Activated T-helper 1 cell treated with anti-CD3 and anti-CD28 coated beads, Interleukin-2, amount 50 U/mL, for 16 hours (primary cell): ENCODE data around the gene HTT-AS.
A peak's percentile ranks its signal among the peaks of the same experiment; 100 is the strongest.
"Not testable (repeated sequence)": the region's sequence is repeated elsewhere in the genome, so short reads cannot be mapped to it uniquely, and the experiment has no call there.

Source experiments
- DNase-seq, 2 donors: peaks; one replicate each; pipeline ENCODE4 v3.0.0-alpha.2; 2020; ENCODE audit warnings: low read depth in 1 of 2, low spot score in 1 of 2

HTT-AS gene

GRCh38 chr4:3074078-3074845 is at the start of gene HTT-AS, which contains the start of gene HTT:
Gene HTT-AS (minus strand): TSS chr4:3074538.
Gene HTT (plus strand): TSS chr4:3074681. CDS start chr4:3074826, 145 bp downstream.
- DNase-seq: peak; percentile 93 to 98

- no peak for DNase-seq
Observed at GRCh38 chr4:3123181-3123671, 48.9 kb upstream of the HTT-AS start.

- no peak for DNase-seq
Observed at GRCh38 chr4:3122081-3122563, 47.8 kb upstream of the HTT-AS start.

- DNase-seq: no peak
Observed at GRCh38 chr4:3121596-3121995, 47.3 kb upstream of the HTT-AS start.

- DNase-seq: no peak
Observed at GRCh38 chr4:3121110-3121509, 46.8 kb upstream of the HTT-AS start.

- no peak for DNase-seq
Observed at GRCh38 chr4:3119464-3119863, 45.1 kb upstream of the HTT-AS start.

- no peak for DNase-seq
Observed at GRCh38 chr4:3118312-3118711, 44.0 kb upstream of the HTT-AS start.

- no peak for DNase-seq
Observed at GRCh38 chr4:3116955-3117354, 42.6 kb upstream of the HTT-AS start.

- no peak for DNase-seq
Observed at GRCh38 chr4:3115637-3116270, 41.4 kb upstream of the HTT-AS start.

GRCh38 chr4:3114377-3114776 is 40.0 kb upstream of the HTT-AS start:
- DNase-seq: no peak

- no peak for DNase-seq
Observed at GRCh38 chr4:3112609-3113469, 38.5 kb upstream of the HTT-AS start.

GRCh38 chr4:3112201-3112600 is 37.9 kb upstream of the HTT-AS start:
- no peak for DNase-seq

GRCh38 chr4:3111461-3111860 is 37.1 kb upstream of the HTT-AS start:
- no peak for DNase-seq

GRCh38 chr4:3108211-3108610 is 33.9 kb upstream of the HTT-AS start:
- no peak for DNase-seq

- DNase-seq: no peak
Observed at GRCh38 chr4:3107691-3108121, 33.4 kb upstream of the HTT-AS start.

GRCh38 chr4:3107271-3107670 is 32.9 kb upstream of the HTT-AS start:
- no peak for DNase-seq

GRCh38 chr4:3106339-3107186 is 32.2 kb upstream of the HTT-AS start:
- DNase-seq: peak; percentile 65 to 75

GRCh38 chr4:3098346-3098745 is 24.0 kb upstream of the HTT-AS start:
- no peak for DNase-seq

- DNase-seq: no peak
Observed at GRCh38 chr4:3096202-3096601, 21.9 kb upstream of the HTT-AS start.

- not testable (repeated sequence) for DNase-seq
Observed at GRCh38 chr4:3094701-3095100, 20.4 kb upstream of the HTT-AS start.
